Type B pancreatic cell (in vitro differentiated cells): ENCODE results near the gene PRDX6. TPM values are rescaled to one million over a fixed set of nuclear protein-coding genes. Genes with fewer than 3 reads are reported as not detected.
A peak's percentile ranks its signal among the peaks of the same experiment; 100 is the strongest.
"Not testable (repeated sequence)": the region's sequence is repeated elsewhere in the genome, so short reads cannot be mapped to it uniquely, and the experiment has no call there.

Experiments
- DNase-seq: peaks from one replicate; pipeline ENCODE4 v3.0.0; 2021; ENCODE audit warnings: mixed read lengths; ENCODE audit not compliant: unreplicated experiment; ENCODE audit errors: extremely low spot score
- H3K27ac Mint-ChIP-seq: 2 replicates; pipeline ENCODE4 v1.8.0; 2021; ENCODE audit warnings: mild to moderate bottlenecking, mixed read lengths
- H3K27me3 Mint-ChIP-seq: 2 replicates; pipeline ENCODE4 v1.8.0; 2021; ENCODE audit warnings: mixed read lengths
- H3K36me3 Mint-ChIP-seq: 2 replicates; pipeline ENCODE4 v1.8.0; 2021; ENCODE audit warnings: mixed read lengths
- H3K4me1 Mint-ChIP-seq: one replicate; pipeline ENCODE4 v1.8.0; 2021; ENCODE audit warnings: mixed read lengths; ENCODE audit not compliant: unreplicated experiment
- H3K4me3 Mint-ChIP-seq: 2 replicates; pipeline ENCODE4 v1.8.0; 2021; ENCODE audit warnings: mild to moderate bottlenecking, mixed read lengths
- H3K9me3 Mint-ChIP-seq: 2 replicates; pipeline ENCODE4 v1.8.0; 2021; ENCODE audit warnings: mixed read lengths
- total RNA-seq: library from RNA; stranded (reverse); gene quantifications from 2 replicates; pipeline ENCODE4 v1.2.1, GENCODE V29; 2021; ENCODE audit warnings: low replicate concordance
- TF ChIP-seq, protein P1 (sequence below): fragments of 200-600 bp; sonication (generic); conservative IDR thresholded peaks from 2 replicates; pipeline ENCODE4 v1.5.0; 2021; ENCODE audit warnings: antibody characterized with exemption, mild to moderate bottlenecking

The PRDX6 gene
- total RNA-seq, 1 donor from 2014 or later, result 333 TPM

GRCh38 chr1:173453982-173454381, 23.2 kb upstream of the PRDX6 start:
- peak overlapping the region; percentile 70 for H3K27ac Mint-ChIP-seq
- no peak for DNase-seq
- no peaks in the 10 kb centered on the region for H3K27me3 Mint-ChIP-seq
- H3K4me3 Mint-ChIP-seq, result no peak overlapping the region
- no peaks in the 10 kb centered on the region for H3K4me1 Mint-ChIP-seq
- TF ChIP-seq, protein P1, sequence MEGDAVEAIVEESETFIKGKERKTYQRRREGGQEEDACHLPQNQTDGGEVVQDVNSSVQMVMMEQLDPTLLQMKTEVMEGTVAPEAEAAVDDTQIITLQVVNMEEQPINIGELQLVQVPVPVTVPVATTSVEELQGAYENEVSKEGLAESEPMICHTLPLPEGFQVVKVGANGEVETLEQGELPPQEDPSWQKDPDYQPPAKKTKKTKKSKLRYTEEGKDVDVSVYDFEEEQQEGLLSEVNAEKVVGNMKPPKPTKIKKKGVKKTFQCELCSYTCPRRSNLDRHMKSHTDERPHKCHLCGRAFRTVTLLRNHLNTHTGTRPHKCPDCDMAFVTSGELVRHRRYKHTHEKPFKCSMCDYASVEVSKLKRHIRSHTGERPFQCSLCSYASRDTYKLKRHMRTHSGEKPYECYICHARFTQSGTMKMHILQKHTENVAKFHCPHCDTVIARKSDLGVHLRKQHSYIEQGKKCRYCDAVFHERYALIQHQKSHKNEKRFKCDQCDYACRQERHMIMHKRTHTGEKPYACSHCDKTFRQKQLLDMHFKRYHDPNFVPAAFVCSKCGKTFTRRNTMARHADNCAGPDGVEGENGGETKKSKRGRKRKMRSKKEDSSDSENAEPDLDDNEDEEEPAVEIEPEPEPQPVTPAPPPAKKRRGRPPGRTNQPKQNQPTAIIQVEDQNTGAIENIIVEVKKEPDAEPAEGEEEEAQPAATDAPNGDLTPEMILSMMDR, result no peak
- no peaks in the 10 kb centered on the region for H3K9me3 Mint-ChIP-seq
- H3K36me3 Mint-ChIP-seq, result peaks cover 7% of the 10 kb centered on the region

GRCh38 chr1:173454966-173455524, 22.1 kb upstream of the PRDX6 start:
- Mint-ChIP-seq H3K27me3 (no peaks in the 10 kb centered on the region), H3K27ac (no peak overlapping the region), H3K9me3 (no peaks in the 10 kb centered on the region), H3K4me3 (no peak overlapping the region), H3K36me3 (peaks cover 7% of the 10 kb centered on the region), H3K4me1 (no peaks in the 10 kb centered on the region)
- no peak for DNase-seq
- TF ChIP-seq, protein P1, result no peak

DNA sequence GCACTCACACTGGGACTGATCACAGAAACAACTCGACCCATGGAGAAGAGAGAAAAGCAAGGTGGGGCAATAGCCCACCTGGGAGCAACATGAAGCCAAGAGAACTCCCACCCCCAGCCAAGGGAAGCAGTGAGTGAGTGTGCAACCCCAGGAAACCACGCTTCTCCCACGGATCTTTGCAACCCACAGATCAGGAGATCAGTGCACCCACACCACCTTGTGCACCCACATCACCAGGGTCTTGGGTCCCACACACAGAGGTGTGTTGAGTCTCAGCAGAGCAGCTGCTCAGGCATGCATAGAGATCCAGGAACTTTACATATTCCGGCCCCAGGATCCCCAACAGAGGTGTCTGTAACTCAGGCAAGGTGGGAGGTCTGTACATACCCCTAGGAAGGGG, 17.2 kb upstream of the PRDX6 start:
- Mint-ChIP-seq H3K27me3 (no peaks in the 10 kb centered on the region), H3K9me3 (no peaks in the 10 kb centered on the region), H3K4me1 (no peaks in the 10 kb centered on the region), H3K36me3 (peaks cover 28% of the 10 kb centered on the region), H3K27ac (no peak overlapping the region), H3K4me3 (no peak overlapping the region)
- no peak for DNase-seq
- TF ChIP-seq, protein P1, result no peak

DNA sequence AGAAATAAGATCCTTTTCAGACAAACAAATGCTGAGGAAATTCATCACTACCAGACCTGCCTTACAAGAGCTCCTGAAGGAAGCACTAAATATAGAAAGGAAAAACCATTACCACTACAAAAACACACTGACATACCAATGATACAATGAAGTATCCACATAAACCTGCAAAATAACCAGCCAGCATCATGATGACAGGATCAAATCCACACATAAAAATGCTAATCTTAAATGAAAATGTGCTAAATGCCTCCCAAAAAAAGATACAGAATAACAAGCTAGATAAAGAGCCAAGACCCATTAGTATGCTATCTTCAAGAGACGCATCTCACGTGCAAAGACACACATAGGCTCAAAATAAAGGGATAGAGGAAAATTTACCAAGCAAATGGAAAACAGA, 14.5 kb upstream of the PRDX6 start:
- H3K4me1 Mint-ChIP-seq, H3K27ac Mint-ChIP-seq, DNase-seq, H3K9me3 Mint-ChIP-seq, H3K4me3 Mint-ChIP-seq, H3K27me3 Mint-ChIP-seq: not testable (repeated sequence)
- H3K36me3 Mint-ChIP-seq, result peaks cover 20% of the 10 kb centered on the region

- H3K4me1 Mint-ChIP-seq, DNase-seq, H3K27me3 Mint-ChIP-seq, H3K27ac Mint-ChIP-seq, H3K9me3 Mint-ChIP-seq, H3K4me3 Mint-ChIP-seq: not testable (repeated sequence)
- H3K36me3 Mint-ChIP-seq, result peaks cover 24% of the 10 kb centered on the region
Observed at GRCh38 chr1:173464185-173464584, 12.9 kb upstream of the PRDX6 start.

- Mint-ChIP-seq H3K36me3 (peaks cover 23% of the 10 kb centered on the region), H3K9me3 (peaks cover 10% of the 10 kb centered on the region), H3K27me3 (no peaks in the 10 kb centered on the region), H3K4me3 (no peak overlapping the region), H3K4me1 (no peaks in the 10 kb centered on the region), H3K27ac (no peak overlapping the region)
- TF ChIP-seq, protein P1, result no peak
- no peak for DNase-seq
Observed at GRCh38 chr1:173467426-173467825, 9.7 kb upstream of the PRDX6 start.

DNA sequence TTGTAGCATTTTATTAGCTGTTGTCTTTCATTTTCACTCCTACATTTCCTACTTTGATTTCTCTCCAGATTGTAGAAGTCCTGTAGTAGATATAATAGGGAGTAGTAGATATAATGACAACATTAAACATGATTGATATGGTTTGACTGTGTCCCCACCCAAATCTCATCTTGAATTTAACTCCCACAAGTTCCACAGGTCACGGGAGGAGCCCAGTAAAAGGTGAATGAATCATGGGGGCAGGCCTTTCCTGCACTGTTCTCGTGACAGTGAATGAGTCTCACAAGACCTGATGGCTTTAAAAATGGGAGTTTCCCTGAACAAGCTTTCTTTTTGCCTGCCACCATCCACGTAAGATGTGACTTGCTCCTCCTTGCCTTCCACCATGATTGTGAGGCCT, 7.5 kb upstream of the PRDX6 start:
- Mint-ChIP-seq H3K9me3 (peaks cover 10% of the 10 kb centered on the region), H3K4me1 (peaks cover 10% of the 10 kb centered on the region), H3K4me3 (no peak overlapping the region), H3K27ac (no peak overlapping the region), H3K36me3 (peaks cover 18% of the 10 kb centered on the region), H3K27me3 (no peaks in the 10 kb centered on the region)
- TF ChIP-seq, protein P1, result no peak
- no peak for DNase-seq
